ENCODE data around the gene HMCN1. TPM values are rescaled to one million over a fixed set of nuclear protein-coding genes. Genes with fewer than 3 reads are reported as not detected.

Gene HMCN1
- total RNA-seq, 4 donors from 2014 or later, result 53.0 to 87.9 (median 76.8) TPM

DNA sequence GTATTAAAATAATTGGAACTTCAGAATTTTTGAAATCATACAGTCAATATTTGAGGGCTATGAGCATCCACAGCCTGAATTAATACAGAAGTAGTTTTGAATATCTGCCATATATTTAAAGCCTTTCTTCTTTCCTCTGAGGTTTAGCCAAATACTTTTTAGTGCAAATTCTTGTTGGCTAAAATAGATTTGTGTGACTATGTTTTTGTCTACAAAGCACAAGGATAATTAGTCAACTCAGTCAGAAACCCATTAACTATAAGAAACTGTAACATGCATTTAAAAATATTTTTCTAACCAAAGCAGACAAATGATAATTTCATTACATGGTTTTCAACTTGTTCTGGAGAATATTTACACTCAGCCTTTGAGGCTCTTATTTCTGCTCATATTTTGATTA, 408.7 kb downstream of the HMCN1 start:
- DNase-seq (ENCODE audit: extremely low spot score), result no peak
- no peak for TF ChIP-seq EP300 (IDR thresholded peaks at IDR 0.05)
- no peak for TF ChIP-seq POLR2AphosphoS5 (IDR thresholded peaks at IDR 0.05)
- TF ChIP-seq, protein P1, sequence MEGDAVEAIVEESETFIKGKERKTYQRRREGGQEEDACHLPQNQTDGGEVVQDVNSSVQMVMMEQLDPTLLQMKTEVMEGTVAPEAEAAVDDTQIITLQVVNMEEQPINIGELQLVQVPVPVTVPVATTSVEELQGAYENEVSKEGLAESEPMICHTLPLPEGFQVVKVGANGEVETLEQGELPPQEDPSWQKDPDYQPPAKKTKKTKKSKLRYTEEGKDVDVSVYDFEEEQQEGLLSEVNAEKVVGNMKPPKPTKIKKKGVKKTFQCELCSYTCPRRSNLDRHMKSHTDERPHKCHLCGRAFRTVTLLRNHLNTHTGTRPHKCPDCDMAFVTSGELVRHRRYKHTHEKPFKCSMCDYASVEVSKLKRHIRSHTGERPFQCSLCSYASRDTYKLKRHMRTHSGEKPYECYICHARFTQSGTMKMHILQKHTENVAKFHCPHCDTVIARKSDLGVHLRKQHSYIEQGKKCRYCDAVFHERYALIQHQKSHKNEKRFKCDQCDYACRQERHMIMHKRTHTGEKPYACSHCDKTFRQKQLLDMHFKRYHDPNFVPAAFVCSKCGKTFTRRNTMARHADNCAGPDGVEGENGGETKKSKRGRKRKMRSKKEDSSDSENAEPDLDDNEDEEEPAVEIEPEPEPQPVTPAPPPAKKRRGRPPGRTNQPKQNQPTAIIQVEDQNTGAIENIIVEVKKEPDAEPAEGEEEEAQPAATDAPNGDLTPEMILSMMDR (IDR thresholded peaks at IDR 0.05), result no peak
- TF ChIP-seq POLR2A (IDR thresholded peaks at IDR 0.05; ENCODE audit: low read depth), result no peak
- Histone ChIP-seq H3K4me3 (no peak overlapping the region), H3K36me3 (peaks cover 0 to 28% (median 16%) of the 10 kb centered on the region in 4 donors), H3K9me3 (no peaks in the 10 kb centered on the region), H3K4me1 (peaks cover 0 to 59% (median 46%) of the 10 kb centered on the region in 4 donors), H3K27me3 (no peaks in the 10 kb centered on the region), H3K27ac (replicated peaks in 1 of 4) (peak overlapping the region in 2 of 4 donors; percentile 8 to 16)
- intact Hi-C loops (cut with DNase I), result no loop called here

DNA sequence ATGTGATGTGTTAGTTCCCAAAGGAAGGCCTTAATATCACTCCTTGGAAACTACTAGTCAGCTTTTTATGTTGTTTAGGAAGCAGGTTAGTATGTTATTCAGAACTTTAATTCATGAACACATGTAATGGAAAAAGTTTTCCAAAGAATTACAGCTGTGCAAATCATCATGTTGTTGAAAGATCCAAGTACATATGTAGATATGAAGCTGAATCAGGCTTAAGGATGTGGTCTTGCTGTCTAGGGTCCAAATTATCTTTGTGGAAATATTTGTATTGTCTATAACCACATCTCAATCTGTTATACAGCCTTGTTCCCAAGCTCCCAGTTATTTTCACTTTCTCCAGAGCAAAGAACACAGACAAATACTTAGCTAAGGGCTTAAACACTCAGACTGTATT, 409.3 kb downstream of the HMCN1 start:
- no peak overlapping the region for H3K4me3 ChIP-seq
- H3K27ac ChIP-seq (replicated peaks in 1 of 4), result peak overlapping the region in 2 of 4 donors; percentile 8 to 16
- H3K27me3 ChIP-seq, result no peaks in the 10 kb centered on the region
- H3K9me3 ChIP-seq, result no peaks in the 10 kb centered on the region
- no peak for DNase-seq (ENCODE audit: extremely low spot score)
- intact Hi-C loops (cut with DNase I), result no loop called here
- peaks cover 0 to 57% (median 44%) of the 10 kb centered on the region in 4 donors for H3K4me1 ChIP-seq
- peaks cover 0 to 30% (median 15%) of the 10 kb centered on the region in 4 donors for H3K36me3 ChIP-seq
- no peak for TF ChIP-seq POLR2AphosphoS5 (IDR thresholded peaks at IDR 0.05)
- TF ChIP-seq, protein P1 (IDR thresholded peaks at IDR 0.05), result no peak
- no peak for TF ChIP-seq POLR2A (IDR thresholded peaks at IDR 0.05; ENCODE audit: low read depth)
- TF ChIP-seq EP300 (IDR thresholded peaks at IDR 0.05), result no peak

DNA sequence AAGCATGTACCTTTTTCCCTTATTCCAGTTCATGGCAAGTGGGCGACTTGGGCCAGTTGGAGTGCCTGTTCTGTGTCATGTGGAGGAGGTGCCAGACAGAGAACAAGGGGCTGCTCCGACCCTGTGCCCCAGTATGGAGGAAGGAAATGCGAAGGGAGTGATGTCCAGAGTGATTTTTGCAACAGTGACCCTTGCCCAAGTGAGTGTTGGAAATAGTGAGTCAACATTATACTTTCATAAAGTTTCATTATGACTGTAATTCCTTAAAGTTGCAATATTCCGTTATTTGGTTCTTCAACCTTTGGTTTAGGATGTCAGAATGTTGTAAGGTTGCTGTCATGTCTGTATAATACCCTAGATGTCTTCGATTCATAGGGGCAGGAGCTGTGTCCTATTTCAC, 410.3 kb downstream of the HMCN1 start:
- Histone ChIP-seq H3K27me3 (no peaks in the 10 kb centered on the region), H3K36me3 (peaks cover 0 to 32% (median 15%) of the 10 kb centered on the region in 4 donors), H3K4me1 (peaks cover 0 to 47% (median 34%) of the 10 kb centered on the region in 4 donors), H3K27ac (replicated peaks in 1 of 4) (no peak overlapping the region), H3K9me3 (no peaks in the 10 kb centered on the region), H3K4me3 (no peak overlapping the region)
- intact Hi-C loops (cut with DNase I), result no loop called here
- TF ChIP-seq EP300 (IDR thresholded peaks at IDR 0.05), result no peak
- no peak for TF ChIP-seq POLR2A (IDR thresholded peaks at IDR 0.05; ENCODE audit: low read depth)
- TF ChIP-seq, protein P1 (IDR thresholded peaks at IDR 0.05), result no peak
- TF ChIP-seq POLR2AphosphoS5 (IDR thresholded peaks at IDR 0.05), result no peak
- DNase-seq (ENCODE audit: extremely low spot score), result no peak
- WGBS, result 86% methylated on average over 5 of the region's 5 CpGs

DNA sequence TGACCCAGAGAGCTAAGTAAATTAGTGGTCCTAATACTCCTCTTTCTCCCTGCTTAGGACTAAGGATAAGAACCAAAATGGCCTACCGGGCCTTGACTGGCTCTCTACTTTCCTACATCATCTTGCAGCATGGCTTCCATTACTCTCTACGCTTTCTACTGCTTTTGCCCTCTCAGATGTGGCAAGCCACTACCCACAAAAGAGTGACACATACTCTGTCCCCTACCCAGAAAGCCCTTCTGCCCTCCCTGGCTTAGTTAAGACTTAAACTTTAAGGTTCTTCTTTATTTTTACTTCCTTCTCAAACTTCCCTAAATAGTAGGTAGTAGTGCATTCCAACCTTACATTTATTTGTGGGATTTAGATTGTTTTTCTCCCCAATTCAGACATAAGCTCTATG, 412.8 kb downstream of the HMCN1 start:
- Histone ChIP-seq H3K4me3 (no peak overlapping the region), H3K36me3 (peaks cover 0 to 32% (median 15%) of the 10 kb centered on the region in 4 donors), H3K9me3 (no peaks in the 10 kb centered on the region), H3K27ac (replicated peaks in 1 of 4) (no peak overlapping the region), H3K27me3 (no peaks in the 10 kb centered on the region), H3K4me1 (peaks cover 0 to 34% (median 24%) of the 10 kb centered on the region in 4 donors)
- no peak for TF ChIP-seq POLR2AphosphoS5 (IDR thresholded peaks at IDR 0.05)
- TF ChIP-seq, protein P1 (IDR thresholded peaks at IDR 0.05), result no peak
- TF ChIP-seq EP300 (IDR thresholded peaks at IDR 0.05), result no peak
- TF ChIP-seq POLR2A (IDR thresholded peaks at IDR 0.05; ENCODE audit: low read depth), result no peak
- DNase-seq (ENCODE audit: extremely low spot score), result no peak
- intact Hi-C loops (cut with DNase I), result no loop called here
- WGBS, result 85% methylated on average over 2 of the region's 2 CpGs

DNA sequence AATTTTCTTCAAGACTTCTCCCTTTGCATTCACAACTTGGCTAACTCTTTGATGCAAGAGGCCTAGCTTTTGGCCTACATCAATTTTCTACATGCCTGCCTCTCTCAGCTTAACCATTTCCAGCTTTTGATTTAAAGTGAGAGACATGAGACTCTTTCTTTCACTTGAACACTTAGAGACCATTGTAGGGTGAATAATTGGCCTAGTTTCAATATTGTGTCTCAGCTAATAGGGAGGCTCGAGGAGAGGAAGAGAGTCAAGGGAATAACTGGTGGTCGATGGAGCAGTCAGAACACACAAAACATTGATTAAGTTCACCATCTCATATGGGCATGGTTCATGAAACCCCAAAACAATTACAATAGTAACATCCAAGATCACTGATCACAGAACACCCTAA, 415.4 kb downstream of the HMCN1 start:
- H3K27ac ChIP-seq (replicated peaks in 1 of 4), result no peak overlapping the region
- peaks cover 0 to 32% (median 15%) of the 10 kb centered on the region in 4 donors for H3K36me3 ChIP-seq
- H3K27me3 ChIP-seq, result no peaks in the 10 kb centered on the region
- H3K4me3 ChIP-seq, result no peak overlapping the region
- WGBS, result 85% methylated on average over 2 of the region's 2 CpGs
- intact Hi-C loops (cut with DNase I), result no loop called here
- H3K4me1 ChIP-seq, result peaks cover 0 to 27% (median 26%) of the 10 kb centered on the region in 4 donors
- TF ChIP-seq, protein P1 (IDR thresholded peaks at IDR 0.05), result no peak
- TF ChIP-seq POLR2A (IDR thresholded peaks at IDR 0.05; ENCODE audit: low read depth), result no peak
- H3K9me3 ChIP-seq, result no peaks in the 10 kb centered on the region
- no peak for DNase-seq (ENCODE audit: extremely low spot score)

Data from esophagus muscularis mucosa (tissue), 4 donors.